GM19455 (cell line): ENCODE results near the gene CDCP2.

Experiments
- ATAC-seq: cut with Tn5 transposase; IDR thresholded peaks from one replicate; pipeline ENCODE4 v1.9.1; 2021; ENCODE audit not compliant: unreplicated experiment

CDCP2 gene

GRCh38 chr1:54137534-54138061 lies 15.2 kb downstream of the CDCP2 start:
- no peak for ATAC-seq

GRCh38 chr1:54136963-54137533 lies 15.8 kb downstream of the CDCP2 start:
- ATAC-seq: no peak

GRCh38 chr1:54136269-54136896 lies 16.4 kb downstream of the CDCP2 start:
- ATAC-seq: no peak

- ATAC-seq: no peak
Observed at GRCh38 chr1:54135436-54136120, 17.2 kb downstream of the CDCP2 start.

- ATAC-seq: no peak
Observed at GRCh38 chr1:54134295-54134694, 18.5 kb downstream of the CDCP2 start.

- no peak for ATAC-seq
Observed at GRCh38 chr1:54132495-54132894, 20.3 kb downstream of the CDCP2 start.

- no peak for ATAC-seq
Observed at GRCh38 chr1:54131419-54131818, 21.4 kb downstream of the CDCP2 start.

GRCh38 chr1:54129858-54130257 lies 22.9 kb downstream of the CDCP2 start:
- ATAC-seq: no peak

- no peak for ATAC-seq
Observed at GRCh38 chr1:54127594-54128300, 25.1 kb downstream of the CDCP2 start.

- ATAC-seq: no peak
Observed at GRCh38 chr1:54126271-54126815, 26.5 kb downstream of the CDCP2 start.

- ATAC-seq: no peak
Observed at GRCh38 chr1:54125386-54126070, 27.3 kb downstream of the CDCP2 start.

GRCh38 chr1:54124906-54125305 lies 27.9 kb downstream of the CDCP2 start:
- ATAC-seq: no peak

- ATAC-seq: no peak
Observed at GRCh38 chr1:54124472-54124871, 28.3 kb downstream of the CDCP2 start.

GRCh38 chr1:54122992-54123391 lies 29.8 kb downstream of the CDCP2 start:
- ATAC-seq: no peak

- no peak for ATAC-seq
Observed at GRCh38 chr1:54122135-54122751, 30.6 kb downstream of the CDCP2 start.

GRCh38 chr1:54121482-54122134 lies 31.2 kb downstream of the CDCP2 start:
- ATAC-seq: no peak

GRCh38 chr1:54120698-54121481 lies 31.9 kb downstream of the CDCP2 start:
- no peak for ATAC-seq

GRCh38 chr1:54120018-54120697 lies 32.6 kb downstream of the CDCP2 start:
- no peak for ATAC-seq
